DND-41 (cell line): ENCODE measurements around the gene CHRNE.

Experiments
- CTCF ChIP-seq: IDR thresholded peaks from 2 replicates; pipeline ENCODE4 v1.5.1; 2012; ENCODE audit warnings: borderline replicate concordance, low read length, moderate library complexity, mild to moderate bottlenecking; ENCODE audit not compliant: poor library complexity, severe bottlenecking; ENCODE audit errors: extremely low read depth
- EZH2 ChIP-seq: IDR thresholded peaks from 3 replicates; pipeline ENCODE4 v1.6.1; 2012; ENCODE audit warnings: borderline replicate concordance, low read depth, mild to moderate bottlenecking, moderate library complexity, low read length, inconsistent platforms; ENCODE audit not compliant: severe bottlenecking

- no peak for TF ChIP-seq EZH2
- no peak for TF ChIP-seq CTCF
Observed at GRCh38 chr17:4945944-4946280, 43.0 kb upstream of the CHRNE start.
